HG03139 (cell line): ENCODE measurements around the gene FNBP1.

Source experiments
- ATAC-seq: cut with Tn5 transposase; IDR thresholded peaks from one replicate; pipeline ENCODE4 v1.9.1; 2021; ENCODE audit not compliant: unreplicated experiment

Gene FNBP1

GRCh38 chr9:129930743-129931142 lies 112.2 kb downstream of the FNBP1 start:
- no peak for ATAC-seq

DNA sequence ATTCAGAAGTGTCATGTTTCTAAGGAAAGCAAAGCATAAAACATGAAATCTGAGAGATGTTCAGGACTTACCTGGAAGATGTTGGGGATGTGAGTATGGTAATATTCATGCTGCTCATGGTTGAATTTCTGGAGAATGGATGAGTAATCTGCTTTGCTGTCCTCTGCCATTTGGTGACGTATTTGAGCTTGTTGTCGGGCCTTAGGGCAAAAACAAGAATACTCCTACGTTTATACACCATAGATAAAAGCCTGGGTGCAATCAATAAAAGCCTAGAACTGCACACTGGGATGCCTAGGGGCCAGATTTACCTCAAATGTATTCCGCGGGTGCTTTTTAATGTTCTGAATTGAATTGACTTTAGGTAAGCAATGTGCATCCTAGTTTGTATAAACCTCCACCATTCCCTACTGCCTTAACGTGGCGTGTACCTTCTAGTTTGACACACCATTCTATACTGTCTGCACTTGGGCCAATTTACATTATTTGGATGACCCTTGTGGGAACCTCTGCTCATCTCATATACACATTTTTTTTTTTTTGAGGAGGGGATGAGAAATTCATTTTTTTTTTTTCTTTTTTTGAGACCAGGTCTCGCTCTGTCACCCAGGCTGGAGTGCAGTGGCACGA lies 113.4 kb downstream of the FNBP1 start:
- no peak for ATAC-seq

- ATAC-seq, result no peak
Measured at GRCh38 chr9:129923589-129923988, 119.4 kb downstream of the FNBP1 start.

GRCh38 chr9:129921905-129922304 lies 121.1 kb downstream of the FNBP1 start:
- no peak for ATAC-seq

- ATAC-seq, result no peak
Measured at GRCh38 chr9:129919841-129920240, 123.1 kb downstream of the FNBP1 start.

GRCh38 chr9:129919277-129919676 lies 123.7 kb downstream of the FNBP1 start:
- ATAC-seq, result no peak

- ATAC-seq, result no peak
Measured at GRCh38 chr9:129918296-129918950, 124.6 kb downstream of the FNBP1 start.

- no peak for ATAC-seq
Measured at GRCh38 chr9:129916707-129917106, 126.3 kb downstream of the FNBP1 start.

DNA sequence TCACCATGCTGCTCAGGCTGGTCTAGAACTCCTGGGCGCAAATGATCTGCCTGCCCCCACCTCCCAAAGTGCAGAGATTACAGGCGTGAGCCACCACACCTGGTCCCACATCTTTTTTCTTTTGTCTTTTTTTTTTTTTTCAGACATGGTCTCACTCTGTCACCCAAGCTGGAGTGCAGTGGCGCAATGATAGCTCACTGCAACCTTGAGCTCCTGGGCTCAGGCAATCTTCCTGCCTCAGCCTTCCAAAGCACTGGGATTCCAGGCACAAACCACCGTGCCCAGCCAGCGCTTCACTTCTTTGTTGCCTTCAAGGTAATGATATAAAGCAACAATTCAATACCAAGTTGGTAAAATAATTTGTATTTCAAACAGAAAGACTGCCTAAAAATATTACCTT lies 128.9 kb downstream of the FNBP1 start:
- ATAC-seq, result no peak

DNA sequence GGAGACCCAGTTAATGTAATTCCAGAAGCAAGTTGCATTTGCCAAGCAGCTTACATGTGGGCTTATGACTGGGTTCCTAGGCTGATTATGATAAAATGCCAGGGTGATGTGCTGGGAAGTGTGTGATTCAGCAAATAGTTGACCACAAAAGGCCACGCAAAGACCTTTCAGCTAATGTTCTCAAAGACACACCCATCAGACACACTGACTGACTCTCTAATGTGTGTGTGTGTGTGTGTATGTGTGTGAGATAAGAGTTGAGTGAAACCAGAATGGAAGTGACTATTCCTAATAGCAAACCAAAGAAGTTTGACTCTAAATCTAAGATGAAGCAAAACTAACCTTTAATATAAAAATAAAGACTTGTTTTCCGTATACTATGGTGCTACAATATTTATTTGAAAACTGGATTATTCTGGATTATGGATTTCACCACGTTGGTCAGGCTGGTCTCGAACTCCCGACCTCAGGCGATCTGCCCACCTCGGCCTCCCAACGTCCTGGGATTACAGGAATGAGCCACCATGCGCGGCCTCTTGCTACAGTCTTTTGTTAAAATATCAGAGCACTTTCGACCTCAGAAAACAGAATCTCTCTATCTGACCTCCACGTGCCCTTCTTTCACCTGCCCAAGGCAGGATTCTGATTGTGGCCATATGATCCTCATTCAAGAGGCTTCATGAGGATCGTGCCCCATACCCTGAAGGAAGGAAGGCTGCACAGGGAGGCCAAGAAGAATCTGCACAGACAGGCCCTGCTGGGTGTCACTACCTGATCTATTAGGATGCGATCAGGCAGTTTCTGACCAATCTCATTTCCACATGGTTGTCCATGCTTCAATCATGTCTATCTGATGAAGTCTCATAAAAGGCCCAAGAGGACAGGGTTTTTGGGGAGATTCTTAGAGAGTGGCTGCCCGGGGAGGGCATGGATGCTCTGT lies 132.1 kb downstream of the FNBP1 start:
- no peak for ATAC-seq

- ATAC-seq, result no peak
Measured at GRCh38 chr9:129909851-129910250, 133.1 kb downstream of the FNBP1 start.

DNA sequence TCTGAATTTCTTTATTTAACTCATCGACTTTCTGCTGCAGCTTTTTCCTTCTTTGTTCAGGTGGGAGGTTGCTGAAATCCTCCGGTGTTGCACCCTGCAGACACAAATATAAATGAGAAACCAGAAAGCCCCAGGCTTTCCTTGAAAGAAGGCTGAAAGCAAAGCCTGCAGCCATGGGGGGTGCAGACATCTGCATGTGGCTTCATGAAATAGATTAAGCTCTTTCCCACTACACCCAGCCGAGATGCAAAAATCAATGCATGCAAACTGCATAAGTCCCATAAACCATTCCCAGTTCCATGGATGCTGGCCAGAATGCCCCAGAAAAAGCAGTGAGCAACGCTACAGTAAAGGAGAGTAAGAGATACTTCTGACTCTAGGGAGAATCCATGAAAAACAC lies 134.1 kb downstream of the FNBP1 start:
- no peak for ATAC-seq

DNA sequence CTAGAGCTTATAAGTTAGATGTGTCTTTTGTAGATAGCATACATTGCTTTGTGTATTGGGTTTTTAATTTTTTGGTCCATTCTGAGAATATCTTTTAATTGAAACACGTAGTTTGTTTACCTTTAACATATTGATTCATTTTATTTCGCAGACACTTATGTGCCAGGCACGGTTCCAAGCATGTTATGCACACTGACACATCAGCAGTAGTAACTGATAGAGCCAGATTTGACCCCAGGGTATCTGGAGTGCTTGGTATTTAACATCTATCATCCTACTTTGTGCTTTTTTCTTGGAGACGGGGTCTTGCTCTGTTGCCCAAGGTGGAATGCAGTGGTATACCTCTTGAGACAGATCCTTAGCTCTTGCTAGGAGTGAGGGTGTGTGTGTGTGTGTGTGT lies 135.8 kb downstream of the FNBP1 start:
- ATAC-seq, result no peak

DNA sequence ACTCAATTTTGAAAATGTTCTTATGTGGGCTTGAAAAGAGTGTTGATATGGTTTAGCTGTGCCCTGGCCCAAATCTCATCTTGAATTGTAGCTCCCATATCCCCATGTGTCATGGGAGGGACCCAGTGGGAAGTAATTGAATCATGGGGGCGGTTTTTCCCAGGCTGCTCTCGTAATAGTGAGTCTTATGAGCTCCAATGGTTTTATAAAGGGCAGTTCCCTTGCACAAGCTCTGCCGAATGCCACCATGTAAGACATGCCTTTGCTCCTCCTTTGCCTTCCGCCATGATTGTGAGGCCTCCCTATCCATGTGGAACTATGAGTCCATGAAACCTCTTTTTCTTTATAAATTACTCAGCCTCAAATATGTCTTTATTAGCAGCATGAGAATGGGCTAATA lies 136.7 kb downstream of the FNBP1 start:
- no peak for ATAC-seq

DNA sequence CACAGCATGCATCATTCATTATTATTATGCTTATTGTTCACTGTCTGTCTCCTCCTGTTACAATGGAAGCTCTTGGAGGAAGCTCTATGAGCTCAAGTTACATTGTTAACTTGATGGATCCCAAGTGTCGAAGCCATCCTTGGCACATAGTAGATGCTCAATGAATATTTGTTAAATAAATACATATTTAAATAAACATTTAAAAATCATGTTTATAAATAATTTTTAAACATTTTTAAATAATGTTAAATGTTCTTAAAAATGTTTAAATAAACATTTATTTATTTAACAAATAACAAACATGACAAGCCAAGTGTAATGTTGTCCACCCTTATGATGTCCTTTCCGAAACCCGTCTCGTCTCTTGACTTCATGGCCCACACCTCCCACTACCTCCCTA lies 138.3 kb downstream of the FNBP1 start:
- ATAC-seq, result no peak

DNA sequence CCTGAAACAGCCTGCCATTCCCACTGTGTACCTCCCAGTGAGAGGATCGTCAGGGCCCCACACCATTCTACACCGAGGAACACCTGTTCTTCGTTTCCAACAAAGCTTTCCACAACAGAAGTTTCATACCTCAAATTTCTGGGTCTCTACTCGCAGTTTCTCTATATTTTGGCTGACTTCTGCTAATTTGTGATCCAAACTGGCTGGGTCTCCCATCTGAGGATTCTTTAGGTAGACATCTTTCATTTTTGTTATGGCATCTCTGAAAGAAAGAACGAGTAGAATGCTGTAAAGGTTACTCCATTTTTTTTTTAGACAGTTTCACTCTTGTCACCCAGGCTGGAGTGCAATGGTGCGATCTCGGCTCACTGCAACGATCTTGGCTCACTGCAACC lies 140.3 kb downstream of the FNBP1 start:
- no peak for ATAC-seq

DNA sequence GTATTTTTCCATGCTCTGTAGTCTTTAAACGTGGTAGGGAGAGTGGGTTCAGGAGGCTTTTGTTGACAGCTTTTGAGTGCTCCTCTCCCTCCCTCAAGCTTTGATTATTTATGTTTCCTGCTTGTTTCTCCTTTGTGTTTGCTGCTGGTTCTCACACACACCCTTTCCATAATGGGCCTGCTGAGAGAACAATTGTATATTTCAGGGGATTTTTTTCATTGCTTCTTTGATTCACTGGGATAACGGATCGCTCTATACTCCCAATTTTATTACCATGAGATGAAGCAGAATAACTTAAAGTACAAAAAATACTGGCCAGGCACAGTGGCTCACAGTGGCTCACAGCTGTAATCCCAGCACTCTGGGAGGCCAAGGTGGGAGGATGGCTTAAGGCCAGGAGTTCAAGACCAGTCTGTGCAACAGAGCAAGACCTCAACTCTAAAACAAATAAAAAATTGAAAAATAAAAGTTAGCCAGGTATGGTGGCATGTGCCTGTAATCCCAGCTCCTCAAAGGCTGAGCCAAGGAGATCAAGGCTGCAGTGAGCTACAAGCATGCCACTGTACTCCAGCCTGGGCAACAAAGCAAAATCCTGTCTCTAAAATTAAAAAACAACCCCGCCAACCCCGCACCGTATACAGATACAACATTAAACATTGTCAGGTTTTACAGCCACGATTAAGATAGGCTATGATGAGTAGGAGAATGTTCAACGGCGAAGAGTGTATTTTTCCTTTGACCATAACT lies 140.8 kb downstream of the FNBP1 start:
- ATAC-seq, result no peak

- no peak for ATAC-seq
Measured at GRCh38 chr9:129900263-129901027, 142.5 kb downstream of the FNBP1 start.

DNA sequence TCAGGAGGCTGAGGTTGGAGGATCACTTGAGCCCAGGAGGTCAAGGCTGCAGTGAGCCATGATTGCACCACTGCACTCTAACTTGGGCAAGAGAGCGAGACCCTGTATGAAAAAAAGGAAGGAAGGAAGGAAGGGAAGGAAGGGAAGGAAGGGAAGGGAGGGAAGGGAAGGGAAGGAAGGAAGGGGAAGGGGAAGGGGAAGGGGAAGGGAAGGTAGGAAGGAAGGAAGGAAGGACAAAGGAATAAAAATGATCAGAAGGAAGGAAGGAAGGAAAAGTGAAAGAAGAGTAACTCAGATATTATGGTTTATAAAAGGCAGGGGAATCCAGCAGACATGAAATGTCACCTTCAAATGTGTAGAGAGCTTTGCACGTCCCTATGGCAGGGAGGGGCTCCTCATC lies 143.4 kb downstream of the FNBP1 start:
- ATAC-seq, result no peak

GRCh38 chr9:129898185-129898584 lies 144.8 kb downstream of the FNBP1 start:
- no peak for ATAC-seq
